ENCODE results near the gene KATNAL2. TPM values are rescaled to one million over a fixed set of nuclear protein-coding genes. Genes with fewer than 3 reads are reported as not detected.

The KATNAL2 gene, protein sequence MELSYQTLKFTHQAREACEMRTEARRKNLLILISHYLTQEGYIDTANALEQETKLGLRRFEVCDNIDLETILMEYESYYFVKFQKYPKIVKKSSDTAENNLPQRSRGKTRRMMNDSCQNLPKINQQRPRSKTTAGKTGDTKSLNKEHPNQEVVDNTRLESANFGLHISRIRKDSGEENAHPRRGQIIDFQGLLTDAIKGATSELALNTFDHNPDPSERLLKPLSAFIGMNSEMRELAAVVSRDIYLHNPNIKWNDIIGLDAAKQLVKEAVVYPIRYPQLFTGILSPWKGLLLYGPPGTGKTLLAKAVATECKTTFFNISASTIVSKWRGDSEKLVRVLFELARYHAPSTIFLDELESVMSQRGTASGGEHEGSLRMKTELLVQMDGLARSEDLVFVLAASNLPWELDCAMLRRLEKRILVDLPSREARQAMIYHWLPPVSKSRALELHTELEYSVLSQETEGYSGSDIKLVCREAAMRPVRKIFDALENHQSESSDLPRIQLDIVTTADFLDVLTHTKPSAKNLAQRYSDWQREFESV
- polyA plus RNA-seq = 1 to 10 TPM; 1.2 to 2.2 TPM

DNA sequence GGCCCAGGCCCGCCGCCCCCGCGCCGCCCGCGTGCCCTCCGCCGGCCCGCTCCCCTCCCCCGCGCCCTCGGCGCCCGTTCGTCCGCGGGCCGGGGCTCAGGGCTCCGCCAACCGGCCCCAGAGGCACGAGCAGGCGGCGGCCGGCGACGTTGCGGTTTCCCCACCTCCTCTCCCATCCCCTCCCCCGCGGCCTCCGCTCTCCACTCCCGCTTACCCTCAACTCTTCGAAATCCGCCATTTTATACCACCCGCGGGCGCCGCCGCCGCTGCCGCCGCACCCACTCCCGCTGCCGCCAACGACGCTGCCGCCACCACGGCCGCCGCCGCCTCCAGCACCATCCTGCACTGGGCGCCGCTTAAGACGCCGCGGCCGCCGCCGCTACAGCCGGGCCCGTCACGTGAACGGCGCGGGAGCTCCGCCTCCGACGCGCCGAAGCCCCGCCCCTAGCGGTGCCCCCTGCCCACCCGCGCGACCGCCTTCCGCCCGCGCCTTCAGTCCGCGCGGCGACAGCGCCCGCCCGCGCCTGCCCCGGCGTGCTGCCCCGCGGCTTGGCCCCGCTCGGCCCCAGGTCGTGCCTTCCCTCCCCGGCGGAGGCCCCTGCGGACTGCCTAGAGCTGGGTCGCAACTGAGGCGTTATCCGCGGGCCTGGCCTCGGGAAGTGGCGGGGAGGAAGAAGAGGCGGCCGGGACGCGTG, at the start of gene KATNAL2, which contains the start of gene PIAS2:
Gene KATNAL2 (plus strand): TSS at position 495 of the 695 bp plus-strand sequence. CDS start 29,271 bp downstream, outside the sequence.
Gene PIAS2 (minus strand): TSS at position 400 of the 695 bp plus-strand sequence. CDS start 162 bp downstream, at position 238.
- Histone ChIP-seq H3K4me1 (ENCODE audit: control insufficient read depth in 2 of 2, insufficient read depth in 2 of 2, low read length in 1 of 2) (peaks cover 0 to 2% of the 10 kb centered on the region in 2 donors), H3K4me3 (ENCODE audit: low read depth in 1 of 2, low read length in 2 of 2) (peak within 1 kb of the TSS; percentile 71 to 82), H3K36me3 (ENCODE audit: control insufficient read depth in 2 of 2, insufficient read depth in 2 of 2, low read length in 1 of 2) (no peaks in the 10 kb centered on the region), H3K27me3 (ENCODE audit: control insufficient read depth in 1 of 2, insufficient read depth in 2 of 2, low read length in 2 of 2) (no peaks in the 10 kb centered on the region), H3K9me3 (ENCODE audit: control insufficient read depth in 2 of 2, insufficient read depth in 1 of 2, low read depth in 1 of 2, low read length in 1 of 2) (no peaks in the 10 kb centered on the region), H3K27ac (ENCODE audit: low read depth in 2 of 2, low read length in 1 of 2) (peak within 1 kb of the TSS; percentile 78 to 89)
- 0 to 1% methylated on average over 54 to 107 of the region's 107 CpGs for WGBS, 2 donors

DNA sequence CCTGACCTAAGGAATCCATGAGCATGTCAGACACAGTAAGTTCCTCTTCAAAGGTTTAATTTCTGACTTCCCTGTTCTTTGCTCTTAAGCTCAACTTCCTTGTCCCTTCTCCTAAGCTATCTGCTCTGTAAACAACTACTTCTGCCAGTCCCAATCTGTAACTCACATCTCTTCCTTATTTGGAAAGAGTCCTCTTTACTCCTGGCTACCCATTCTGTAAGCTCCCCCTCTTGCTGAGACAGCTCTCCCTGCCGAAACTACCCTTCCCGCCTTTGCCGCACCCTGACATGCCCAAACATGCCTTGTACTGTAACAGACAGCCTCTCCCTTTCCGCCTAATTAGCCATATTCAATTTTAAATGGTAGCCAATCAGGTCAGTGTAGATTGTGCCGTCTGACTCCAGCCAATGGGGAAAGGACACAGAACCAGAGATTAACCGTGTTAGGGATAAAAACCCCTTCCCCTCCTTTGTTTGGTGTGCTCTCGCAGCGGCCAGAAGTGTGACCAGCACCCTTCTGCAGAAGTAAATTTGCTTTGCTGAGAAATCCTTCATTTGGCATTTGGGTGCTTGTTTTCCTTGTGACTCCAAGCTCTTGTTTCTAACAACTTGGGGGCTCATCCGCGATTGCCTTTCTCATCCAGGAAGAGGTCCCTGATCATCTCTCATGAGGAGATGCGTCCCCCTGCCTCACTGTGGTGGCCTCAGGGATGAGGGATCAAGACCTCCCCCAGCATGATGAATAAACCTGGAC, 49.1 kb upstream of the KATNAL2 start:
- Histone ChIP-seq H3K27me3 (ENCODE audit: control insufficient read depth in 1 of 2, insufficient read depth in 2 of 2, low read length in 2 of 2) (no peaks in the 10 kb centered on the region), H3K4me3 (ENCODE audit: low read depth in 1 of 2, low read length in 2 of 2) (no peak overlapping the region), H3K4me1 (ENCODE audit: control insufficient read depth in 2 of 2, insufficient read depth in 2 of 2, low read length in 1 of 2) (no peaks in the 10 kb centered on the region), H3K9me3 (ENCODE audit: control insufficient read depth in 2 of 2, insufficient read depth in 1 of 2, low read depth in 1 of 2, low read length in 1 of 2) (peaks cover 3 to 16% of the 10 kb centered on the region in 2 donors), H3K27ac (ENCODE audit: low read depth in 2 of 2, low read length in 1 of 2) (no peak overlapping the region), H3K36me3 (ENCODE audit: control insufficient read depth in 2 of 2, insufficient read depth in 2 of 2, low read length in 1 of 2) (no peaks in the 10 kb centered on the region)
- 90 to 96% methylated on average over 11 of the region's 11 CpGs for WGBS, 2 donors

DNA sequence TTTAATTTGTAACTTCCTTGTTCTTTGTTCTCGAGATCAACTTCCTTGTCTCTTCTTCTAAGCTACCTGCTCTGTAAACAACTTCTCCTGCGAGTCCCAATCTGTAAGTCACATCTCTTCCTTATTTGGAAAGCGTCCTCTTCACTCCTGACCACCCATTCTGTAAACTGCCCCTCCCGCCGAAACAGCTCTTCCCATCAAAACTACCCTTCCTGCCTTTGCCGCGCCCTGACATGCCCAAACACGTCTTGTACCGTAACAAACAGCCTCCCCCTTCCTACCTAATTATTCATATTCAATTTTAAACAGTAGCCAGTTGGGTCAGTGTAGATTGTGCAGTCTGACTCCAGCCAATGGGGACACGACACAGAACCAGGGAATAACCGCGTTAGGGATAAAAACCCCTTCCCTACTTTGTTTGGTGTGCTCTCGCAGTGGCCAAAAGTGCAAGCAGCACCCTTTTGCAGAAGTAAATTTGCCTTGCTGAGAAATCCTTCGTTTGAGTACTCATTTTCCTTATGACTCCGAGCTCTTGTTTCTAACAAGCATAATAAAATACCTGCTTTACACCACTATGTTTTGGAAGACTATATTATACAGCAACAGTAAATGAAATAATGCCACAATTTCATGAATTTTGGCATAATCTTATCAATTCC, 39.9 kb upstream of the KATNAL2 start:
- Histone ChIP-seq H3K27me3 (ENCODE audit: control insufficient read depth in 1 of 2, insufficient read depth in 2 of 2, low read length in 2 of 2) (no peaks in the 10 kb centered on the region), H3K4me3 (ENCODE audit: low read depth in 1 of 2, low read length in 2 of 2) (no peak overlapping the region), H3K27ac (ENCODE audit: low read depth in 2 of 2, low read length in 1 of 2) (peak overlapping the region in 1 of 2 donors; percentile 29), H3K36me3 (ENCODE audit: control insufficient read depth in 2 of 2, insufficient read depth in 2 of 2, low read length in 1 of 2) (no peaks in the 10 kb centered on the region), H3K9me3 (ENCODE audit: control insufficient read depth in 2 of 2, insufficient read depth in 1 of 2, low read depth in 1 of 2, low read length in 1 of 2) (peaks cover 0 to 8% of the 10 kb centered on the region in 2 donors), H3K4me1 (ENCODE audit: control insufficient read depth in 2 of 2, insufficient read depth in 2 of 2, low read length in 1 of 2) (no peaks in the 10 kb centered on the region)
- 90 to 91% methylated on average over 15 of the region's 15 CpGs for WGBS, 2 donors

DNA sequence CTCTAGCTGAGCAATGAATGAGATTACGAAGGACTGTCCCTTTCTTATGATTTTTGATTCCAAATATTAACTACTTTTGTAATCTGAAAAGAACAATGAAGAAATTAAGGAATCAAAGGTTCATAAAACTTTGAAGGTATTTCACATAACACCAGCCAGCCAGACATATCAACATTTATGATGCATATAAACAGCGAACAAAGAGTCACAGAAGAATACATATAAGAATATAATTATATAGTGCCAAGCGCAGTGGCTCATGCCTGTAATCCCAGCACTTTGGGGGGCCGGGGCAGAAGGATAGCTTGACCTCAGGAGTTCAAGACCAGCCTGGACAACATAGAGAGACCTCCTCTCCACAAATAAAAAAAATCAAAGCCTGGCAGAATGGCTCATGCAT, 34.2 kb upstream of the KATNAL2 start:
- H3K4me1 ChIP-seq (ENCODE audit: control insufficient read depth in 2 of 2, insufficient read depth in 2 of 2, low read length in 1 of 2) = no peaks in the 10 kb centered on the region
- 95 to 98% methylated on average over 4 of the region's 4 CpGs for WGBS, 2 donors
- H3K4me3 ChIP-seq (ENCODE audit: low read depth in 1 of 2, low read length in 2 of 2) = no peak overlapping the region
- H3K27ac ChIP-seq (ENCODE audit: low read depth in 2 of 2, low read length in 1 of 2) = no peak overlapping the region
- no peaks in the 10 kb centered on the region for H3K9me3 ChIP-seq (ENCODE audit: control insufficient read depth in 2 of 2, insufficient read depth in 1 of 2, low read depth in 1 of 2, low read length in 1 of 2)
- H3K36me3 ChIP-seq (ENCODE audit: control insufficient read depth in 2 of 2, insufficient read depth in 2 of 2, low read length in 1 of 2) = no peaks in the 10 kb centered on the region
- no peaks in the 10 kb centered on the region for H3K27me3 ChIP-seq (ENCODE audit: control insufficient read depth in 1 of 2, insufficient read depth in 2 of 2, low read length in 2 of 2)

DNA sequence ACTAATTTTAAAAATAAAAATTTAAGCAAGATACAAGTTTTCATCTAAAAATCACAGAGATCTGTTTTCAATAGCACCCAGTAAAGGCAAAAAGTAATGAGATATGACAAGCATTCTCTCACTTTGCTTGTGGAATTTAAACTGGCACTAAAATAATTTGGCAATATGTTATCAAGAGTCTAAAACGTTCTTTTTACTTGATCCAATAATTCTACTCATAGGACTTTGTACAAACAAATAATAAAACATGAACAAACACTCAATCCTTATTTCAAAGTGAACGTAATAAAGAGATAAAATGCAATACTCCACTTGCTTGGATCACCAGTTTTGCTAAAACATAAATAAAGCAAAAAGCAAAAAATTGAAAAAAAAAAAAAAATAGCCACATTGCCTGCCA, 30.5 kb upstream of the KATNAL2 start:
- WGBS, 2 donors = 62 to 65% methylated on average over 2 of the region's 2 CpGs
- Histone ChIP-seq H3K9me3 (ENCODE audit: control insufficient read depth in 2 of 2, insufficient read depth in 1 of 2, low read depth in 1 of 2, low read length in 1 of 2) (peaks cover 0 to 4% of the 10 kb centered on the region in 2 donors), H3K27me3 (ENCODE audit: control insufficient read depth in 1 of 2, insufficient read depth in 2 of 2, low read length in 2 of 2) (no peaks in the 10 kb centered on the region), H3K36me3 (ENCODE audit: control insufficient read depth in 2 of 2, insufficient read depth in 2 of 2, low read length in 1 of 2) (peaks cover 3 to 5% of the 10 kb centered on the region in 2 donors), H3K4me3 (ENCODE audit: low read depth in 1 of 2, low read length in 2 of 2) (no peak overlapping the region), H3K27ac (ENCODE audit: low read depth in 2 of 2, low read length in 1 of 2) (no peak overlapping the region), H3K4me1 (ENCODE audit: control insufficient read depth in 2 of 2, insufficient read depth in 2 of 2, low read length in 1 of 2) (no peaks in the 10 kb centered on the region)

DNA sequence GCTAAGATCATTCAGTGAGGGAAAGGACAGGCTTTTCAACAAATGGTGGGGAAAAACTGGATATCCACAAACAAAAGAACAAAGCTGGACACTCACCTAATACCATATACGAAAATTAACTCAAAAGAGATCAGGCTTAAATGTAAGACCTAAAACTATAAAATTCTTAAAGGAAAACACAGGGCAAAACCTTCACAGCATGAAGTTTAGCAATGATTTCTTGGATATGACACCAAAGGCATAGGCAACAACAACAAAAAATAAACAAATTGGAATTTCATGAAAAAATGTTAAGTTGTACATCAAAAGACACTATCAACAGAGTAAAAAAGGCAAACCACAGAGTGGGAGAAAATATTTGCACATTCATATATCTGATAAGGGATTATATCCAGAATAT, 28.4 kb upstream of the KATNAL2 start:
- no peaks in the 10 kb centered on the region for H3K4me1 ChIP-seq (ENCODE audit: control insufficient read depth in 2 of 2, insufficient read depth in 2 of 2, low read length in 1 of 2)
- peaks cover 0 to 4% of the 10 kb centered on the region in 2 donors for H3K9me3 ChIP-seq (ENCODE audit: control insufficient read depth in 2 of 2, insufficient read depth in 1 of 2, low read depth in 1 of 2, low read length in 1 of 2)
- no peak overlapping the region for H3K4me3 ChIP-seq (ENCODE audit: low read depth in 1 of 2, low read length in 2 of 2)
- H3K27ac ChIP-seq (ENCODE audit: low read depth in 2 of 2, low read length in 1 of 2) = no peak overlapping the region
- no peaks in the 10 kb centered on the region for H3K27me3 ChIP-seq (ENCODE audit: control insufficient read depth in 1 of 2, insufficient read depth in 2 of 2, low read length in 2 of 2)
- 96 to 100% methylated on average over 1 of the region's 1 CpG for WGBS, 2 donors
- peaks cover 3 to 5% of the 10 kb centered on the region in 2 donors for H3K36me3 ChIP-seq (ENCODE audit: control insufficient read depth in 2 of 2, insufficient read depth in 2 of 2, low read length in 1 of 2)

DNA sequence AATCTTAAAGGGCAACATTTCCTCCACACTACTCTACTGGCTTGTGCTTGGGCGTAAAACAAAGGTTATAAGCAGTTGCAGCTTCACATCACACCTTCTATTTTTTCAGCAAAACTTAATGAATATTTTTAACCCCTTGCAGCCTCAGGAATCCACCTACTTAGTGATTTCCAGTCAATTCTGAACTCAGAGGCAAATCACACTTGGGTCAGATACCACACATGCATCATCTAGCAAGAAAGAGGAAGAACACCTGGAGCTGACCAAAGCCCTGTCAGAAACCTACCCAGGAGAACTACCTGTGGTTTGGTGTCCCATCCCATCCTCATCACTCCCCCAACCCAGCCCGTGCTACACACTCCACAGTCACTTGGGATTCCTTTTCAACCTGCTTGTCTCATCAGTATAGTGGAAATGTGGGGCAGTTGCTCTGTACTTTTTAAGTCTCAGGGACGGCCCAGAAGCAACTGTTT, 25.6 kb upstream of the KATNAL2 start:
- peaks cover 3 to 5% of the 10 kb centered on the region in 2 donors for H3K36me3 ChIP-seq (ENCODE audit: control insufficient read depth in 2 of 2, insufficient read depth in 2 of 2, low read length in 1 of 2)
- no peak overlapping the region for H3K4me3 ChIP-seq (ENCODE audit: low read depth in 1 of 2, low read length in 2 of 2)
- WGBS, 2 donors = 79 to 90% methylated on average over 3 of the region's 3 CpGs
- H3K27ac ChIP-seq (ENCODE audit: low read depth in 2 of 2, low read length in 1 of 2) = no peak overlapping the region
- peaks cover 0 to 4% of the 10 kb centered on the region in 2 donors for H3K9me3 ChIP-seq (ENCODE audit: control insufficient read depth in 2 of 2, insufficient read depth in 1 of 2, low read depth in 1 of 2, low read length in 1 of 2)
- no peaks in the 10 kb centered on the region for H3K27me3 ChIP-seq (ENCODE audit: control insufficient read depth in 1 of 2, insufficient read depth in 2 of 2, low read length in 2 of 2)
- no peaks in the 10 kb centered on the region for H3K4me1 ChIP-seq (ENCODE audit: control insufficient read depth in 2 of 2, insufficient read depth in 2 of 2, low read length in 1 of 2)

DNA sequence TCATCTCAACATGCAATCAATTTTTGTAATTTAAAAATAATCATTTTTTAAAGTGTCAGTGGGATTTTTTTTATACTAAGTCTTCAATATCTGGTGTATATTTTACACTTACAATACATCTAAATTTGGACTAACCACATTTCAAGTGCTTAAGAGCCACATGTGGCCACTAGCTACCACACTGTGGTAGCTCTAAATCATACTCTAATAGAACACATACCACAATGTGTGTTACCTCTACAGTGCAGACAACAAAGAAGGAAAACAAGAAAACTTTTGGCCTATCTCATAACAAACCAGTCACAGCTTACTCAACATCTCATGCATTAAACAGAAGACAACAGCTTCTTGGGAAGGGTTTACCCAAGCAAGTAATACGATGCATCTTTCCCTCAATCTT, 24.6 kb upstream of the KATNAL2 start:
- 91 to 96% methylated on average over 1 of the region's 1 CpG for WGBS, 2 donors
- Histone ChIP-seq H3K4me1 (ENCODE audit: control insufficient read depth in 2 of 2, insufficient read depth in 2 of 2, low read length in 1 of 2) (no peaks in the 10 kb centered on the region), H3K36me3 (ENCODE audit: control insufficient read depth in 2 of 2, insufficient read depth in 2 of 2, low read length in 1 of 2) (peaks cover 3 to 5% of the 10 kb centered on the region in 2 donors), H3K9me3 (ENCODE audit: control insufficient read depth in 2 of 2, insufficient read depth in 1 of 2, low read depth in 1 of 2, low read length in 1 of 2) (peaks cover 0 to 4% of the 10 kb centered on the region in 2 donors), H3K27ac (ENCODE audit: low read depth in 2 of 2, low read length in 1 of 2) (no peak overlapping the region), H3K4me3 (ENCODE audit: low read depth in 1 of 2, low read length in 2 of 2) (no peak overlapping the region), H3K27me3 (ENCODE audit: control insufficient read depth in 1 of 2, insufficient read depth in 2 of 2, low read length in 2 of 2) (no peaks in the 10 kb centered on the region)
